Heart right ventricle (tissue), 16 donors: ENCODE measurements around the gene SGCD. TPM values are rescaled to one million over a fixed set of nuclear protein-coding genes. Genes with fewer than 3 reads are reported as not detected.

Experiments used
- ATAC-seq, 8 donors: fragments of 200-7000 bp; cut with Tn5 transposase; one replicate each; pipeline ENCODE4 v1.9.1; 2020; ENCODE audit warnings: mild to moderate bottlenecking in 8 of 8, moderate library complexity in 8 of 8, moderate number of reproducible peaks in 1 of 8
- DNase-seq, 2 donors: peaks; one replicate each; pipeline ENCODE4 v3.0.0-alpha.2; 2020
- H3K27ac ChIP-seq, 10 donors: fragments of 200-600 bp; sonication (generic) in 2 of 10; one replicate each; pipeline versions ENCODE4 v1.5.0 to v1.8.0; 2020 to 2022; ENCODE audit warnings: mild to moderate bottlenecking in 3 of 10
- H3K27me3 ChIP-seq, 7 donors: fragments of 200-600 bp; one replicate each; pipeline ENCODE4 v1.8.0; 2021 to 2022; ENCODE audit warnings: mild to moderate bottlenecking in 2 of 7
- H3K36me3 ChIP-seq, 9 donors: fragments of 200-600 bp; sonication (generic) in 1 of 9; one replicate each; pipeline versions ENCODE4 v1.5.0 to v1.8.0; 2020 to 2022; ENCODE audit warnings: mild to moderate bottlenecking in 2 of 9
- H3K4me1 ChIP-seq, 9 donors: fragments of 200-600 bp; sonication (generic) in 1 of 9; one replicate each; pipeline versions ENCODE4 v1.5.0 to v1.8.0; 2020 to 2022; ENCODE audit warnings: mild to moderate bottlenecking in 4 of 9
- H3K4me3 ChIP-seq, 10 donors: fragments of 200-600 bp; sonication (generic) in 2 of 10; one replicate each; pipeline versions ENCODE4 v1.5.0 to v1.8.0; 2020 to 2022; ENCODE audit warnings: mild to moderate bottlenecking in 7 of 10, moderate library complexity in 2 of 10
- H3K9me3 ChIP-seq, 11 donors: fragments of 200-600 bp in 10 of 11; sonication (generic) in 2 of 11; one replicate each; pipeline versions ENCODE4 v1.5.0 to v1.8.0; 2013 to 2022; ENCODE audit warnings: mild to moderate bottlenecking in 2 of 11, control low read depth in 1 of 11, moderate library complexity in 1 of 11
- CTCF ChIP-seq, 9 donors: fragments of 200-600 bp; sonication (generic) in 2 of 9; IDR thresholded peaks; one replicate each; pipeline versions ENCODE4 v1.5.0 to v1.8.0; 2021 to 2022; ENCODE audit warnings: antibody characterized with exemption in 9 of 9, mild to moderate bottlenecking in 5 of 9, moderate library complexity in 1 of 9
- WGBS, 2 donors: extraction: QIAGEN DNeasy Blood & Tissue Kit; methylation state at CpG; one replicate each; pipeline ENCODE4 v1.1.7; 2013; ENCODE audit warnings: inconsistent platforms in 1 of 2; 5-methylcytosine and 5-hydroxymethylcytosine counted together
- intact Hi-C, 10 donors: fragments of 100-400 bp; cut with DNase I; formaldehyde crosslinking; loops; one replicate each; pipeline versions ENCODE4 v1.11.1 to v1.14.2; 2022
- polyA plus RNA-seq, 2 donors: library from polyadenylated mRNA; stranded (reverse); fragments of 200-250 nt; gene quantifications; one replicate each; pipeline ENCODE4 v1.2.3, GENCODE V29; 2013
- total RNA-seq, 10 donors: library from RNA; stranded (reverse); fragmentation: NEBNext Ultra II Directional in 3 of 10; extraction: Animal tissue kit (Norgen Biotek cat#: 25700) in 3 of 10; gene quantifications; one replicate each; pipeline versions ENCODE4 v1.2.1 to v1.2.4, GENCODE V29; 2021 to 2023
- donor health status: Arrhythmogenic right ventricular cardiomyopathy.
- donor health status: ischemic (EF 13 %, LVEDD 7.1; RV severe dilation, severe dysfunction).
- donor health status: healthy with polysubstance abuse.
- donor health status: DM: no; HTN: yes; CAD: no.
- donor health status: DM: no; HTN: no; CAD: no.
- donor health status: ischemic (EF 25% LVEDD 6.9; RV normal size, moderate dysfunction).
- donor health status: ischemic (EF 25% LVEDD 5.7; RV mildly dilated, moderate dysfunction).
- donor health status: healthy.
- donor health status: DM: yes; HTN: yes; CAD: no.
- donor health status: Ischemic cardiomyopathy.
- donor health status: ischemic (EF 35%, LVEDD 5.7; RV mildly dilated, moderate dysfunction).
- donor health status: nonischemic (EF 11% LVEDD 7.7; RV severe dilation, severe dysfunction).
- donor health status: DM: yes; HTN: yes; CAD: no.
- donor health status: PGD.
- donor health status: ischemic (EF 29% LVEDD 5.4; RV normal size, mild dysfunction).
- donor health status: nonischemic (EF 23%, LVEDD 6.1; RV moderate dilation, normal function).

The SGCD gene
- total and polyA plus RNA-seq, 12 donors = 12.0 to 153 (median 99.6) TPM

DNA sequence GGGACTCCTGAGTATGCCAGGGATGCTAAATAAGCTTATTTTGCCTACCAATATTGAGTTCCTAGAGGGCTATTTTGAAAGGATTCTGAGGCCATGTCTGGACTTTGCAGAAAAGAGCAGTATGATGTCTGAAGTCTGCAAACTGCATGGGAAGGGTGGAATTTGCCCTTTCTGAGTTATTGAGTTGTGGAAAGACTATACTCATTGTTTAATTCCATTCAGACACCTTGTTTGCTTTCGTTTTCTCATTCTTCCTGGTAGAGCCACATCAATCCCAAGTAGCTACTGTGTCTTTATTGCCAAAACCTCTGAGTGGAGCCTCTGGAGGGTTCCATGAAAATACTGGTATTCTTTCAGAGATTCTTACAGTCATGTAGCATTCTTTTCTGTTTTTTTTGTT is 472.2 kb downstream of the SGCD start:
- intact Hi-C loops = no loop called here

DNA sequence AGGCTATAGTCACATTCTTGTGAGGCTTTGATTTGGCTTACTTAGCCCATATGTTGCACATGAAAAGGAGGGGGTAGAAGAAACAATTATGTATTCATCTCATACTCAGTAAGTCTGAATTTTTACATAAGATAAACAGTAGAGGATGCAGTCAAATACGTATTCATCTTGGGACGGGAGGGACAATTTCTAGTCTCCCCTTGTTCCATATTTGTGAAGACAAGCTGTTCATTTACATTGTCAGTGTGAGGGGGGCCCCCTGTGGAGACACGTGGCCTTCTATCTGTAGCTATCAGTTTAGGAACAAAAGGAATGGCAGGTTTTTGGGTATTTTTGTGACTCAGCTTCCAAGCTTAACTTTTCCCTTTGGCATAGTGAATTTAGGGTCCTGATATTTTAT is 474.0 kb downstream of the SGCD start:
- intact Hi-C loops = no loop called here
- ATAC-seq = no peak
- WGBS, 2 donors = 51 to 54% methylated on average over 3 of the region's 3 CpGs
- Histone ChIP-seq H3K36me3 (no peaks in the 10 kb centered on the region), H3K4me3 (no peak overlapping the region), H3K27me3 (no peaks in the 10 kb centered on the region), H3K27ac (no peak overlapping the region), H3K4me1 (peaks cover 0 to 5% (median 0%) of the 10 kb centered on the region in 9 donors), H3K9me3 (no peaks in the 10 kb centered on the region)
- TF ChIP-seq CTCF (IDR thresholded peaks at IDR 0.05) = peak in 2 of 9 donors; percentile 19 to 20
- DNase-seq = no peak

More for the DNA sequence above, 472.2 kb downstream of the SGCD start:
- WGBS, 2 donors = 79 to 81% methylated on average over 1 of the region's 1 CpG
- DNase-seq (no peak), ATAC-seq (no peak)
- no peak for TF ChIP-seq CTCF (IDR thresholded peaks at IDR 0.05)
- H3K36me3 ChIP-seq = no peaks in the 10 kb centered on the region
- no peaks in the 10 kb centered on the region for H3K9me3 ChIP-seq
- H3K27me3 ChIP-seq = no peaks in the 10 kb centered on the region
- peaks cover 0 to 7% (median 0%) of the 10 kb centered on the region in 9 donors for H3K4me1 ChIP-seq
- H3K4me3 ChIP-seq = no peak overlapping the region
- no peak overlapping the region for H3K27ac ChIP-seq

GRCh38 chr5:156802501-156802900 is 475.5 kb downstream of the SGCD start:
- Histone ChIP-seq H3K27me3 (no peaks in the 10 kb centered on the region), H3K4me1 (peaks cover 0 to 5% (median 0%) of the 10 kb centered on the region in 9 donors), H3K4me3 (no peak overlapping the region), H3K27ac (no peak overlapping the region), H3K9me3 (peaks cover 0 to 5% (median 0%) of the 10 kb centered on the region in 11 donors), H3K36me3 (no peaks in the 10 kb centered on the region)
- ATAC-seq = no peak
- no peak for DNase-seq
- no peak for TF ChIP-seq CTCF (IDR thresholded peaks at IDR 0.05)
- 58 to 66% methylated on average over 5 of the region's 5 CpGs for WGBS, 2 donors
- intact Hi-C loops = no loop called here

DNA sequence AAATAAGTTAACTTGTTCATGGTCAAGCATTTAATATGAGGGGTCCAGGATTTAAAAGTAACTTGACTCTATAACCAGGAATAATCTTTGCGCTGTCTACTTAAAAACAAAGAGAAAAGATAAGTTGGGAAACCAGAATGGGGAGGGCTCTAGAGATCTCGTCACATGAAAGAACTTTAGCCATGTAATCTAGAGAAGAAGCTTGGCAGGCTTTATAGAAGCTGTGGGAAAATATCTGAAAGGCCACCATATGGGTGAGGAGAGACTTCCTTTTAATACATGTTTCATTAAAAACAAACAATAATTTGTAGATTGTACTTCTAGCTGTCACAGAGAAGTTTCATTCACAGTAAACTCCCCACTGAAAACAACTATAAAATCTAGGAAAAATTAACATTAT is 476.4 kb downstream of the SGCD start:
- H3K4me1 ChIP-seq = peaks cover 0 to 5% (median 0%) of the 10 kb centered on the region in 9 donors
- no peak for TF ChIP-seq CTCF (IDR thresholded peaks at IDR 0.05)
- H3K36me3 ChIP-seq = no peaks in the 10 kb centered on the region
- no peaks in the 10 kb centered on the region for H3K27me3 ChIP-seq
- no peak for ATAC-seq
- peaks cover 0 to 8% (median 0%) of the 10 kb centered on the region in 11 donors for H3K9me3 ChIP-seq
- DNase-seq = no peak
- intact Hi-C loops = no loop called here
- H3K27ac ChIP-seq = no peak overlapping the region
- no peak overlapping the region for H3K4me3 ChIP-seq
- WGBS, 2 donors = 31% methylated on average over 2 of the region's 2 CpGs
